Middle frontal gyrus (tissue), 1 donor: Measurements from ENCODE around the gene RSPO4.

ENCODE experiments used
- DNase-seq: peaks from one replicate; pipeline ENCODE4 v3.0.0-alpha.2; 2015; ENCODE audit warnings: low spot score; ENCODE audit errors: extremely low spot score

RSPO4 gene

GRCh38 chr20:944148-944547, 58.0 kb downstream of the RSPO4 start:
- DNase-seq: no peak

- no peak for DNase-seq
Observed at GRCh38 chr20:942611-943010, 59.5 kb downstream of the RSPO4 start.

GRCh38 chr20:940926-941325, 61.2 kb downstream of the RSPO4 start:
- no peak for DNase-seq

GRCh38 chr20:939606-940005, 62.5 kb downstream of the RSPO4 start:
- no peak for DNase-seq

DNA sequence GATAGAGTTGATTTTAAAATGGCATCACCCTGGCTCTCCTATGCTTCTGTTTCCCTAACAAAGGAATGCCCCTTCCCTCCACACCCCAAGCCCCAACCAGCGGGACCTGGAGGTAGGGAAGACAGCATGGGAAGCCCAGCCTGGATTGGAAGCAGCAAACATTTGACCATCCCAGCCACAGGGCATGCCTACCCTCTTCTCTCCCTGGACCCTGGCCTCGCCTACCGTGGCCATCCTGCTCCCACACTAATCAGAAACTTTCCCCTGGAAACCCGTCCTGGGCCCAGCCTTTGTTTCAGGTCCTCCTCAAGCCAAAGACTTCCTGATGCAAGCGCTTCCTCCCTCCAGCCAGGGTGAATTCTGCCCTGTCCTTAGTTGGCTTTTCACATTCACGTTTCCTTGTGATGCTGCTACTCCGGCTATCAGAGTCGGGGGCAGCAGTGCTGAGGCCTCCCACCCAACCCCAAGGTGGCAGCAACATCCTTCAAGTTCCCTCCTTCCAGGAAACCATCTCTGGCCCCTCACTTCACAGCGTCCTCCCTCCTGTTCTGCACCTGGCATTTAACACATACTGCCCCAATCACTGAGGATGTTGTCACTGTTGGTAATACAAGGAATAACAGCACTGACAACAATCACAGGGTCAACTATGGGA, 67.8 kb downstream of the RSPO4 start:
- DNase-seq: no peak

- DNase-seq: no peak
Observed at GRCh38 chr20:933029-933428, 69.1 kb downstream of the RSPO4 start.

DNA sequence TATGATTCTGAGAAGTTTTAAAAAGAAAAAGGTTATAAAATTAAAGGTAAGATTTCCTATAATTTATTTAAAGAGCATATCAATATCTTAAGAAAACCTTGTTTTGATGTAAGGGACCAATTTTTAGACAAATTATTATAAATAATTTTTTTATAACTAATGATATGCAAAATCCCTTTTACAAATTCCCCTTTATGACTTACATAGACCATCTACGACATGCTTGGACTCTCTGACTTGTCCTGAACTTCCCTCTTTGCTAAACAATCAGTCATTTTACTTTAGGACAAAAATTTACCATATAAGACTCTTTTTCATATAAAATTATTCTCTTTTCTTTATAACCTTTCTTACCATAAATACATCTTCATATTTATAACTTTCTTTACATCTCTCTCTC, 70.7 kb downstream of the RSPO4 start:
- no peak for DNase-seq

DNA sequence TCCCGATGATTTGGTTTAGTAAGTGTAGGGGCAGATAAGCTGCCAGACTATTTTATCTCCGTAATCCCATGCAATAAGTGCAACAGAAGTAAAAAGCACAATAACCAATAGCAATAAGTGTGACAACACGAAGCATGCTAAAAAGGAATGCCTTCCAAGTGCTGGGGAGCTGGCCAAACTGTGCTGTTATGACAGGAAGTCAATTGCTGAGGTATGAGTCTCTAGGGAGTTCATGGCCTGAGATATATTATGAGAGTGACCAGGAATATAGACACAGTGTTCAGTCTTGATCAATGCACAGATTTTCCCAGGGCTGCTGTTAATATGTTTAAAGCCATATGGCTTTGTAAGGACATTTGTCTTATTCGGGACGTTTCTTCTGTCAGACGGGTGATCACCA, 75.4 kb downstream of the RSPO4 start:
- no peak for DNase-seq

GRCh38 chr20:925516-925915, 76.6 kb downstream of the RSPO4 start:
- no peak for DNase-seq

DNA sequence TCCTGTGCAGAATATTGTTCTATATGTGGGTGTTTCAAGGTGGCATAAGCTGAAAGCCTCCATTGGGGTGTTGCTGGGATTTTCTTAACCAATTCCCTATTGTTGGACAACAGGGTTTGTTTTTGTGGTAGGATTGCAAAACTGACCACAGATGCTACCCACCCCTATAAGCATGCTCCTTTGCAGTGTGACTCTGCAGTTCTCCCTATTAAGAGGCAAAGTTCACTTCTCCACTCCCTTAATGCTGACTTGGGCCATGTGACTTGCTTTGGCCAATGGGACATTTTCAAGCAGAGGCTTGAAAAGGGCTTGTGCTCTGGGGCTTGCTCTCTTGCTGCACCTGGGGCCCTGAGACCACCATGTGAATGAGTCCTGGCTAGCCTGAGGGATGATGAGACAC, 77.5 kb downstream of the RSPO4 start:
- DNase-seq: no peak

GRCh38 chr20:922781-923180, 79.3 kb downstream of the RSPO4 start:
- DNase-seq: no peak

DNA sequence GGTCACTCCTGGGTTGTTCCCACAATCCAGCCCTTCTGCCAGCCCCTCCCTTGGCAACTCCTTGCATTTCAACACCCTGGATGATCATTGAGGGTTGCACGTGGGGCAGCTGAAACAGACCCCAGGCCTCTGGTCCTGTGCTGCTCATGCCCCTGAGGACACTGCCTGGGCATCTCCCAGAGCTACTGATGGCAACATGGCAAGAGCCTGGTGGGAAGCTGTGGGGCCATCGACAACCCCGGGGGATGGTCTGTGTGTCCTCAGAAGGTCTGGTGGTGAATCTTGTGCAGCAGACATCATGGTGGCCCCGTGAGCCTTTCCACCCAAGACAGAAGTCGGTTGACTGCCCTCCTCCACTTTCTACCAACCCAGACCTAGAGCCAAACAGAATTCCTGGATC, 81.0 kb downstream of the RSPO4 start:
- no peak for DNase-seq

- DNase-seq: no peak
Observed at GRCh38 chr20:920311-920710, 81.8 kb downstream of the RSPO4 start.

DNA sequence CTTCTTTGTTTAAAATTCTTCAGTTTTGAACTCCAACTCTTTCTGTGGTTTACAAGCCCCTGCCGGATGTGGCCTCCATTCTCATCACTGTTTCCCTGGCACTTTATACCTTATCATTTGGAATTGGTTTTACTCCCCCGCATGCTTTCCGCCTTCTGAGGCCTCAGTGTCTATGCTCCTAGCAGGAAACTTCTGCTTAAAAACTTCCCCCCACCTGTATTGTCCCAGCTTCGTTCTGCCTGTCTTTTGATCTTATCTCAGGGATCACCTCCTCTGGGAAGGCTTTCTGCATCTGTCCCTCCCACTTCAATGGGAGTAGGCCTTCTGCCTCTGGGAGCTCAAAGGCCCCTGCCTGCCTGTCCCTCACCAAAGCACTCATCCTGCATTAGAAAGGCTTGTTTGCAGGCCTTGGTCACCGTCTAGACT, 82.6 kb downstream of the RSPO4 start:
- DNase-seq: no peak

DNA sequence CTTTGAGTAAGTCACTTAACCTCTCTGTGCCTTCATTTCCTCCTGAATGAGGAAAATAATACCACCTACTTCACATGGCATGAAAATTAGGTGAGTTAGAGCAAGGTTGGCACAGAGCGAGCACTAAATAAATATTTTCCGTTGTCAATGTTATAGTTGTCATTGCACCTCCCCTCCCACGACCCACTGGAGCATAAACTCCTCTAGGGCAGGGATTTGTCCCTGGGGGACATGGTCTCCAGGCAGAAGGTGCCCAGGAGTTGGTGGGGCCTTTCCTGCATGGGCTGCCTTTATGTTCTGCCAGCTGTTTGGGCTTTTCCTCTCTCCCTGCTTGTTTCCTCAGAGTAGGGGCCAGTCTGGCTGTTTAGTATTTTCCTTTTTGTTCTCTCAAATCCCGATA, 84.7 kb downstream of the RSPO4 start:
- no peak for DNase-seq

DNA sequence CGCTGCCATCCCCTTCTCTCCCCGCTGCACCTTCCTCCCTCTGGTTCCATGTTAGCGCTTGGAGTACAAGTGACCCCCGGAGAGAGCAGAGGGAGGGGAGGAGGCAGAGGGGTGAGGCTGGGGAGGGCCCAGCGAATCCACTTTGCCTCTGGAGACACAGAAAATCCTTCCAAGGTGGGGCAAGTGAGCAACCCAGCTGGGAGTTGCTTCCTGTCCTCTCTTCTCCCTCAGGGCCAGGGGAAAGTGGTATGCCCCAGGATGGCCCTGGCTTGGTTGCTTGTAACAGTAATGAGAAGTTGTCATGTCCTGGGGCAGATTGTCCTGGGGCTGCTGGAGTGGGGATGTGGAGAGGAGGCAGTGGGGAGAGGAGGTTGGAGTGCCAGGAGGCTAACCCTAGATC, 85.3 kb downstream of the RSPO4 start:
- DNase-seq: no peak

DNA sequence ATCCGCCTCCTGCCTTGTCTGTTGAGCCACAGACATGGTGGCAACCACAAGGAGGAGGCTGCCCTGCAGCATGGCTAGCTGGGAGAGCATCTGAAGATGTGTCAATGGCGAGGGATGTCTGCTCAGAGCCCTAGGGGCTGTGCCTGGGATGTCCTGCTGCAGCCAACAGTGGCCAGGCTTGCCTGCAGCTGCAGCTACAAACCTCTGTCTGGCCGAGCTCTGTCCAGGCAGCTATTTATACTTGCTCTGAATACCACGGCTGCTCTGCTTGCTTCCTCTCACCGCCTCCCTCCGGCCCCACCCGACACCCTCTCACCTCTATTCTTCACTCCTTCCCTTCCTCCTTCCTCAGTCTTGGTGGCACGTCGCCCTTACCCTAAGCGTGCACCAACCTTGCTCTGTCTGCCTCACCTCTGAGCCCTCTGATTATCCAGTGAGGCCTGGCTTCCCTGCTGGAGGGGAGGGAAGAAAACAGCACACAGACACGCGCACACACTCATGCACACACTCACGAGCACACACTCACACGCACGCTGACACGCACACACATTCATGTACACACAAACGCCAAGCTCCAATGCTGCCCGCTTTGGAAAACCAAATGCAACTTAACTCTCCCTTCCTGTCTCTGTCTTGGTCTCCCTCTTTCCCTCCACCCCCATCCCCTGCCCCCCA, 85.8 kb downstream of the RSPO4 start, which contains the start of gene ANGPT4:
ANGPT4 (minus strand) TSS at position 210 of the 675 bp plus-strand sequence; CDS start at position 90, 120 bp downstream.
- no peak for DNase-seq

- DNase-seq: no peak
Observed at GRCh38 chr20:914727-915498, 87.2 kb downstream of the RSPO4 start.

GRCh38 chr20:913306-913849, 88.7 kb downstream of the RSPO4 start:
- DNase-seq: no peak

- no peak for DNase-seq
Observed at GRCh38 chr20:911882-912600, 90.1 kb downstream of the RSPO4 start.
